Measurements from ENCODE around the gene PRDM4. TPM values are rescaled to one million over a fixed set of nuclear protein-coding genes. Genes with fewer than 3 reads are reported as not detected.

PRDM4 gene
- total RNA-seq, 2 experiments from 2014 or later = 26.3 to 37.5 TPM

GRCh38 chr12:107780298-107780697 is 19.4 kb upstream of the PRDM4 start:
- no peak for ATAC-seq
- Mint-ChIP-seq H3K27me3 (peaks cover 55% of the 10 kb centered on the region), H3K4me3 (no peak overlapping the region), H3K4me1 (peaks cover 14% of the 10 kb centered on the region), H3K9me3 (ENCODE audit: low read depth) (no peaks in the 10 kb centered on the region), H3K36me3 (no peaks in the 10 kb centered on the region), H3K27ac (no peak overlapping the region)
- CTCF ChIA-PET = no interaction called here
- no peak for DNase-seq

GRCh38 chr12:107779077-107779831 is 18.3 kb upstream of the PRDM4 start:
- Mint-ChIP-seq H3K4me1 (peaks cover 17% of the 10 kb centered on the region), H3K4me3 (no peak overlapping the region), H3K36me3 (no peaks in the 10 kb centered on the region), H3K27me3 (peaks cover 64% of the 10 kb centered on the region), H3K9me3 (ENCODE audit: low read depth) (no peaks in the 10 kb centered on the region), H3K27ac (no peak overlapping the region)
- DNase-seq (no peak), ATAC-seq (no peak)
- CTCF ChIA-PET = interaction anchor here (0.6 kb wide), 1 partner anchor 40 kb away, joined by 3 read pairs; no protein-coding TSS in a partner anchor

- DNase-seq = no peak
- CTCF ChIA-PET = no interaction called here
- no peak for ATAC-seq
- Mint-ChIP-seq H3K9me3 (ENCODE audit: low read depth) (no peaks in the 10 kb centered on the region), H3K36me3 (no peaks in the 10 kb centered on the region), H3K27ac (no peak overlapping the region), H3K4me1 (peaks cover 14% of the 10 kb centered on the region), H3K4me3 (no peak overlapping the region), H3K27me3 (peaks cover 68% of the 10 kb centered on the region)
Observed at GRCh38 chr12:107778383-107779025, 17.6 kb upstream of the PRDM4 start.

GRCh38 chr12:107776171-107776570 is 15.2 kb upstream of the PRDM4 start:
- H3K9me3 Mint-ChIP-seq (ENCODE audit: low read depth) = no peaks in the 10 kb centered on the region
- ATAC-seq (no peak), DNase-seq (no peak)
- no peaks in the 10 kb centered on the region for H3K36me3 Mint-ChIP-seq
- peaks cover 76% of the 10 kb centered on the region for H3K27me3 Mint-ChIP-seq
- no peak overlapping the region for H3K27ac Mint-ChIP-seq
- H3K4me1 Mint-ChIP-seq = peaks cover 11% of the 10 kb centered on the region
- CTCF ChIA-PET = no interaction called here
- H3K4me3 Mint-ChIP-seq = no peak overlapping the region

DNA sequence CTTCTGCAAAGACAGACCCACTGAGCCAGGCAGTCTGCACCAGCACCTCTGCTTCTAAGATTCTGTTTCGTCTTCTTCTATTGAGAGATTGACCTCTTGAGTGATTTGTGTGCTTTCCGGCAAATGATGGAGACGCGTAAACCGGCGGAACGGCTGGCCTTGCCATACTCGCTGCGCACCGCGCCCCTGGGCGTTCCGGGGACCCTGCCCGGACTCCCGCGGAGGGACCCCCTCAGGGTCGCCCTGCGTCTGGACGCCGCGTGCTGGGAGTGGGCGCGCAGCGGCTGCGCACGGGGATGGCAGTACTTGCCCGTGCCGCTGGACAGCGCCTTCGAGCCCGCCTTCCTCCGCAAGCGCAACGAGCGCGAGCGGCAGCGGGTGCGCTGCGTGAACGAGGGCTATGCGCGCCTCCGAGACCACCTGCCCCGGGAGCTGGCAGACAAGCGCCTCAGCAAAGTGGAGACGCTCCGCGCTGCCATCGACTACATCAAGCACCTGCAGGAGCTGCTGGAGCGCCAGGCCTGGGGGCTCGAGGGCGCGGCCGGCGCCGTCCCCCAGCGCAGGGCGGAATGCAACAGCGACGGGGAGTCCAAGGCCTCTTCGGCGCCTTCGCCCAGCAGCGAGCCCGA is 14.3 kb upstream of the PRDM4 start:
- H3K27ac Mint-ChIP-seq = peak overlapping the region; percentile 15
- H3K36me3 Mint-ChIP-seq = no peaks in the 10 kb centered on the region
- no peak overlapping the region for H3K4me3 Mint-ChIP-seq
- CTCF ChIA-PET = no interaction called here
- peaks cover 75% of the 10 kb centered on the region for H3K27me3 Mint-ChIP-seq
- peaks cover 11% of the 10 kb centered on the region for H3K4me1 Mint-ChIP-seq
- DNase-seq (no peak), ATAC-seq (peak; percentile 47)
- no peaks in the 10 kb centered on the region for H3K9me3 Mint-ChIP-seq (ENCODE audit: low read depth)

GRCh38 chr12:107774349-107775029 is 13.6 kb upstream of the PRDM4 start, which contains the start of gene ASCL4:
ASCL4 (plus strand) TSS chr12:107774704; CDS start chr12:107775219, 515 bp downstream.
- ATAC-seq = no peak
- H3K27me3 Mint-ChIP-seq = peaks cover 69% of the 10 kb centered on the region
- CTCF ChIA-PET = no interaction called here
- H3K4me1 Mint-ChIP-seq = peaks cover 11% of the 10 kb centered on the region
- no peak for DNase-seq
- no peak within 1 kb of the TSS for H3K4me3 Mint-ChIP-seq
- peak within 1 kb of the TSS; percentile 15 for H3K27ac Mint-ChIP-seq
- H3K9me3 Mint-ChIP-seq (ENCODE audit: low read depth) = no peaks in the 10 kb centered on the region
- no peaks in the 10 kb centered on the region for H3K36me3 Mint-ChIP-seq

DNA sequence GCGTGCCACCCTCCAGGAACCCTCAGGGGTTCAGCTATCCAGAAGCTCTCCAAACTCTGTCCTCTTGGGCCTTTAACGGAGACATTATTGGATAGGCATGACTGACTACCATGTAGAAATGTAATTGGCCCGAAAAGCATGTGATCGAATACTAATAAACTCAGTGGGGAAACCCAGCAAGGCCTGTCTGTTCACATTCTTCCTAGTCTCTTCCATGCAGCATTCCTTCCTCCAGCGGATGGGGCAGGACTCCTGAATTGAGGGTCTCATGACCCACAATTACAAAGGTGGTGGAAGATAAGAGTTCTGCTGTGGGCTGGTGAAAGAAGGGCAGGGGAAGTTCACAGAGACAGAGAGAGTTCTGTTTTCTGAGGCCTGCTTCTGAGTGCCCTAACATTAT is 6.5 kb upstream of the PRDM4 start:
- CTCF ChIA-PET = no interaction called here
- no peak overlapping the region for H3K4me3 Mint-ChIP-seq
- H3K27me3 Mint-ChIP-seq = peaks cover 14% of the 10 kb centered on the region
- no peaks in the 10 kb centered on the region for H3K9me3 Mint-ChIP-seq (ENCODE audit: low read depth)
- ATAC-seq = no peak
- no peaks in the 10 kb centered on the region for H3K4me1 Mint-ChIP-seq
- no peak overlapping the region for H3K27ac Mint-ChIP-seq
- H3K36me3 Mint-ChIP-seq = no peaks in the 10 kb centered on the region
- no peak for DNase-seq

- CTCF ChIA-PET = no interaction called here
- no peaks in the 10 kb centered on the region for H3K9me3 Mint-ChIP-seq (ENCODE audit: low read depth)
- H3K4me1 Mint-ChIP-seq = peaks cover 2% of the 10 kb centered on the region
- DNase-seq (no peak), ATAC-seq (no peak)
- H3K27ac Mint-ChIP-seq = no peak overlapping the region
- no peak overlapping the region for H3K4me3 Mint-ChIP-seq
- peaks cover 4% of the 10 kb centered on the region for H3K27me3 Mint-ChIP-seq
- H3K36me3 Mint-ChIP-seq = no peaks in the 10 kb centered on the region
Observed at GRCh38 chr12:107765316-107765715, 4.4 kb upstream of the PRDM4 start.

DNA sequence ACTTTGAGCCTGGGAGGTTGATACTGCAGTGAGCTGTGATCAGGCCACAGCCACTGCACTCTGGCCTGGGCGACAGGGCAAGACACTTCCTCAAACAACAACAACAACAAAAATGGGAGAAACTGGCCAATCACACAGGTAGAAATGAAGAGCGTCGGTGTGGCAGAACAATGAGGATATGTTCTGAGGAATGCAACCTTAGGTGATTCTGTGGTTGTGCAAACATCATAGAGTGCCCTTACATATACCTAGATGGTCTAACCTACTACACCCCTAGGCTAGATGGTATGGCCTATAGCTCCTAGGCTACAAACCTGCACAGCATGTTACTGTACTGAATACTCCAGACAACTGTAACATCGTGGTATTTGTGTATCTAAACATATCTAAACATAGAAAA is 3.7 kb upstream of the PRDM4 start:
- Mint-ChIP-seq H3K36me3 (peaks cover 3% of the 10 kb centered on the region), H3K4me1 (peaks cover 6% of the 10 kb centered on the region), H3K27me3 (peaks cover 4% of the 10 kb centered on the region), H3K9me3 (ENCODE audit: low read depth) (no peaks in the 10 kb centered on the region), H3K27ac (no peak overlapping the region), H3K4me3 (no peak overlapping the region)
- no peak for DNase-seq
- CTCF ChIA-PET = no interaction called here
- no peak for ATAC-seq

- Mint-ChIP-seq H3K4me1 (peaks cover 18% of the 10 kb centered on the region), H3K36me3 (peaks cover 5% of the 10 kb centered on the region), H3K27ac (no peak overlapping the region), H3K4me3 (no peak overlapping the region), H3K27me3 (peaks cover 2% of the 10 kb centered on the region), H3K9me3 (ENCODE audit: low read depth) (no peaks in the 10 kb centered on the region)
- ATAC-seq = no peak
- DNase-seq = no peak
- CTCF ChIA-PET = interaction anchor here (1.4 to 1.7 kb wide), 2 partner anchors 122 to 151 kb away, joined by 5 read pairs; no protein-coding TSS in a partner anchor
Observed at GRCh38 chr12:107762874-107763273, 1.9 kb upstream of the PRDM4 start.

GRCh38 chr12:107761502-107761904 is 566 bp upstream of the PRDM4 start:
- H3K4me3 Mint-ChIP-seq = peak overlapping the region; percentile 94
- H3K27ac Mint-ChIP-seq = peak overlapping the region; percentile 86
- H3K36me3 Mint-ChIP-seq = peaks cover 14% of the 10 kb centered on the region
- ATAC-seq = no peak
- DNase-seq = no peak
- H3K4me1 Mint-ChIP-seq = peaks cover 26% of the 10 kb centered on the region
- no peaks in the 10 kb centered on the region for H3K27me3 Mint-ChIP-seq
- CTCF ChIA-PET = no interaction called here
- no peaks in the 10 kb centered on the region for H3K9me3 Mint-ChIP-seq (ENCODE audit: low read depth)

DNA sequence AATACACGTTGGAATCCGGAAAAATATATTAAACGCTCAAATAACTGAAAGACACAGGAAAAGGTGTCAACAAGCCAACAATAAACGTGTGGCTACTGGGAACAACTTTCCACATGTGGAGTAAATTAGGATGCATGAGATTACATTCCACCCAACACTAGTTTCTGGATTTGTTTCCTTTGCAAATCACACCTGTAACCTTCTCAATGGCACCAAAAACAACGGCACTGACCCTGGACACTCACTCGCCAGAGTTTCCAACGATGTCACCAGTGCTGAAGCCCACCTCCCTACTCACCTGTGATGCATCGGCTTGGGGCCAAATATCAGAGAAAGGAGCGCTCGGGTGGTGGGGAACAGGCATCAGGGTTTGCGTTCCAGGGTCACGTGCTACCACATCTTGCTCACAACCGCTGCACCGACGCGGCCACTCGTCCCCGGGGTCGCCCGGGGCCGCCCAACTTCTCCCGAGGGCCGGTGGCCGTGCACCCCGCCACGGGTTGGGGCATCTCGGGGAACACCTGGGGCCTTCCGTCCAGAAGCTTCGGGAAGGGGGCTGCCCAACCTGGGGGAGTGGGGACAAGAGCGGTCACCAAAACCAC is 629 bp downstream of the PRDM4 start:
- DNase-seq = peak; percentile 64
- no peaks in the 10 kb centered on the region for H3K27me3 Mint-ChIP-seq
- H3K9me3 Mint-ChIP-seq (ENCODE audit: low read depth) = no peaks in the 10 kb centered on the region
- peak overlapping the region; percentile 87 for H3K27ac Mint-ChIP-seq
- peaks cover 17% of the 10 kb centered on the region for H3K36me3 Mint-ChIP-seq
- peaks cover 26% of the 10 kb centered on the region for H3K4me1 Mint-ChIP-seq
- peak; percentile 24 for ATAC-seq
- H3K4me3 Mint-ChIP-seq = peak overlapping the region; percentile 94
- CTCF ChIA-PET = interaction anchor here (0.8 to 3.0 kb wide), 3 partner anchors 12 to 124 kb away, joined by 3 to 10 read pairs (median 3); no protein-coding TSS in a partner anchor

GRCh38 chr12:107759410-107759809 is 1.5 kb downstream of the PRDM4 start:
- ATAC-seq (peak; percentile 22), DNase-seq (peak; percentile 61)
- H3K9me3 Mint-ChIP-seq (ENCODE audit: low read depth) = no peaks in the 10 kb centered on the region
- H3K4me3 Mint-ChIP-seq = peak overlapping the region; percentile 94
- peak overlapping the region; percentile 87 for H3K27ac Mint-ChIP-seq
- no peaks in the 10 kb centered on the region for H3K27me3 Mint-ChIP-seq
- CTCF ChIA-PET = interaction anchor here (0.6 to 3.0 kb wide), 3 partner anchors 16 to 1389 kb away, joined by 3 to 10 read pairs (median 4); no protein-coding TSS in a partner anchor
- H3K36me3 Mint-ChIP-seq = peaks cover 22% of the 10 kb centered on the region
- H3K4me1 Mint-ChIP-seq = peaks cover 26% of the 10 kb centered on the region
